Endometrium (tissue), 2 donors: ENCODE data around the gene UBN1.
"Not testable (repeated sequence)": the region's sequence is repeated elsewhere in the genome, so short reads cannot be mapped to it uniquely, and the experiment has no call there.

ENCODE experiments used
- FAIRE-seq: peaks from 2 replicates; lab custom pipeline; 2012; peaks lifted over from hg19 to GRCh38; lab: Jason Lieb, UNC
- donor health status: control.
- donor health status: control.

Gene UBN1

GRCh38 chr16:4904942-4905615 is 57.8 kb downstream of the UBN1 start:
- FAIRE-seq, result no peak

GRCh38 chr16:4908854-4909401 is 61.6 kb downstream of the UBN1 start:
- FAIRE-seq, result no peak

GRCh38 chr16:4909825-4910224 is 62.5 kb downstream of the UBN1 start:
- no peak for FAIRE-seq

- FAIRE-seq, result no peak
Observed at GRCh38 chr16:4910828-4911227, 63.5 kb downstream of the UBN1 start.

- FAIRE-seq, result no peak
Observed at GRCh38 chr16:4911970-4912386, 64.7 kb downstream of the UBN1 start.

- FAIRE-seq, result no peak
Observed at GRCh38 chr16:4913130-4913773, 66.0 kb downstream of the UBN1 start.

- FAIRE-seq, result no peak
Observed at GRCh38 chr16:4913774-4914525, 66.7 kb downstream of the UBN1 start.

GRCh38 chr16:4914528-4915225 is 67.4 kb downstream of the UBN1 start:
- no peak for FAIRE-seq

GRCh38 chr16:4915226-4915761 is 68.0 kb downstream of the UBN1 start:
- FAIRE-seq, result no peak

- no peak for FAIRE-seq
Observed at GRCh38 chr16:4917117-4917516, 69.8 kb downstream of the UBN1 start.

GRCh38 chr16:4918781-4919251 is 71.5 kb downstream of the UBN1 start:
- FAIRE-seq, result no peak

- FAIRE-seq, result no peak
Observed at GRCh38 chr16:4920826-4921225, 73.5 kb downstream of the UBN1 start.

GRCh38 chr16:4922721-4923342 is 75.6 kb downstream of the UBN1 start:
- no peak for FAIRE-seq

- FAIRE-seq, result no peak
Observed at GRCh38 chr16:4923853-4924252, 76.6 kb downstream of the UBN1 start.

GRCh38 chr16:4924593-4925292 is 77.5 kb downstream of the UBN1 start:
- no peak for FAIRE-seq

GRCh38 chr16:4925293-4925607 is 78.0 kb downstream of the UBN1 start:
- FAIRE-seq, result no peak

GRCh38 chr16:4925791-4926190 is 78.5 kb downstream of the UBN1 start:
- FAIRE-seq, result no peak

- FAIRE-seq, result no peak
Observed at GRCh38 chr16:4926928-4927327, 79.6 kb downstream of the UBN1 start.

- FAIRE-seq, result no peak
Observed at GRCh38 chr16:4927661-4928060, 80.4 kb downstream of the UBN1 start.

- no peak for FAIRE-seq
Observed at GRCh38 chr16:4928227-4928626, 80.9 kb downstream of the UBN1 start.

- FAIRE-seq, result not testable (repeated sequence)
Observed at GRCh38 chr16:4929619-4930018, 82.3 kb downstream of the UBN1 start.
